ENCODE results near the gene SH2D2A. TPM values are rescaled to one million over a fixed set of nuclear protein-coding genes. Genes with fewer than 3 reads are reported as not detected.

Gene SH2D2A
- total and polyA plus RNA-seq, 9 of the 15 experiments (the other 6 are each of a cell fraction or from before 2014, with no cell fraction given), result 0.89 to 33.6 (median 6.9) TPM

- DNase-seq (ENCODE audit: extremely low read depth in 1 of 4, low spot score in 3 of 4), result no peak
- intact Hi-C loops (cut with micrococcal nuclease) (no loop called here), in situ Hi-C loops (cut with MboI) (no loop called here)
- Histone ChIP-seq H3K9me3 (replicated peaks; ENCODE audit: control insufficient read depth, insufficient read depth, low read depth, low read length) (no peaks in the 10 kb centered on the region), H3K4me3 (no peak overlapping the region), H4K20me1 (replicated peaks; ENCODE audit: control insufficient read depth, insufficient read depth, low read length) (peaks cover 7% of the 10 kb centered on the region; the same call in 1 of the 2 replicates), H3K27me3 (ENCODE audit: control insufficient read depth in 2 of 2, insufficient read depth in 2 of 2, low read length in 2 of 2) (no peaks in the 10 kb centered on the region), H3K27ac (ENCODE audit: extremely low read depth, low read depth, low read length) (no peak overlapping the region), H3K4me2 (ENCODE audit: insufficient read depth, low read length) (no peak overlapping the region), H3K9ac (ENCODE audit: insufficient read depth in 1 of 2, low read depth in 2 of 2, low read length in 2 of 2) (no peak overlapping the region), H3K4me1 (replicated peaks in 1 of 2; ENCODE audit: control insufficient read depth in 2 of 2, insufficient read depth in 2 of 2, low read length in 2 of 2) (peaks cover 0 to 9% of the 10 kb centered on the region in 2 experiments; a peak in 3 of 5 replicates), H2AFZ (ENCODE audit: low read depth, low read length) (no peak overlapping the region), H3K9me1 (ENCODE audit: control insufficient read depth, insufficient read depth, low read length) (no peaks in the 10 kb centered on the region), H3K79me2 (ENCODE audit: control insufficient read depth, insufficient read depth, low read length) (peaks cover 62% of the 10 kb centered on the region), H3K36me3 (ENCODE audit: control insufficient read depth, insufficient read depth, low read length) (peaks cover 63% of the 10 kb centered on the region)
- no peak for FAIRE-seq
- TF ChIP-seq NR1H2 (CRISPR knock-in tag; IDR thresholded peaks at IDR 0.05) (0 out of 2 replicates have a peak, but pooled peaks have one; percentile 27), MTA3 (IDR thresholded peaks at IDR 0.05; ENCODE audit: borderline replicate concordance) (no peak), KDM1A (IDR thresholded peaks at IDR 0.05) (peak in 1 of 2 experiments; percentile 17; a peak in 1 of 4 replicates)
- CTCF ChIA-PET (ENCODE audit: low intra/inter-chr PET ratio), result no interaction called here
- BruUV-seq (replicated peaks), result no TSS peak
- POLR2A ChIA-PET, result interaction anchor here (0.8 to 1.5 kb wide), 6 partner anchors 9 to 88 kb away, joined by 3 to 5 read pairs (median 3); partner anchors contain the start of gene MRPL24
- no peak for ATAC-seq
These were observed 35.0 kb downstream of the SH2D2A start for GRCh38 chr1:156781585-156782186.

- H3K36me3 ChIP-seq (ENCODE audit: control insufficient read depth, insufficient read depth, low read length), result peaks cover 53% of the 10 kb centered on the region
- ATAC-seq, result no peak
These were observed 39.1 kb downstream of the SH2D2A start for GRCh38 chr1:156777573-156777972.

More at GRCh38 chr1:156777573-156777972, 39.1 kb downstream of the SH2D2A start:
- H3K4me2 ChIP-seq (ENCODE audit: insufficient read depth, low read length), result no peak overlapping the region
- no peaks in the 10 kb centered on the region for H3K9me1 ChIP-seq (ENCODE audit: control insufficient read depth, insufficient read depth, low read length)
- CTCF ChIA-PET (ENCODE audit: low intra/inter-chr PET ratio), result no interaction called here
- intact Hi-C loops (cut with micrococcal nuclease), result no loop called here
- no peaks in the 10 kb centered on the region for H3K27me3 ChIP-seq (ENCODE audit: control insufficient read depth in 2 of 2, insufficient read depth in 2 of 2, low read length in 2 of 2)
- WGBS (ENCODE audit: insufficient coverage, low coverage, missing lambda C conversion rate), result 9% methylated on average over 1 of the region's 1 CpG
- H3K79me2 ChIP-seq (ENCODE audit: control insufficient read depth, insufficient read depth, low read length), result peaks cover 90% of the 10 kb centered on the region
- peaks cover 14 to 25% of the 10 kb centered on the region in 2 experiments for H3K4me1 ChIP-seq (replicated peaks in 1 of 2; ENCODE audit: control insufficient read depth in 2 of 2, insufficient read depth in 2 of 2, low read length in 2 of 2)
- no peak overlapping the region for H3K4me3 ChIP-seq
- in situ Hi-C loops (cut with MboI), result no loop called here
- DNase-seq (ENCODE audit: extremely low read depth in 1 of 4, low spot score in 3 of 4) (no peak), FAIRE-seq (no peak)
- H3K9me3 ChIP-seq (replicated peaks; ENCODE audit: control insufficient read depth, insufficient read depth, low read depth, low read length), result no peaks in the 10 kb centered on the region
- no peak for TF ChIP-seq ZKSCAN3 (CRISPR knock-in tag; IDR thresholded peaks at IDR 0.05)
- no peak overlapping the region for H2AFZ ChIP-seq (ENCODE audit: low read depth, low read length)
- H3K27ac ChIP-seq (ENCODE audit: extremely low read depth, low read depth, low read length), result no peak overlapping the region
- no TSS peak for BruUV-seq (replicated peaks)
- POLR2A ChIA-PET, result interaction anchor here (1.1 to 1.2 kb wide), 3 partner anchors 10 to 20 kb away, joined by 3 to 4 read pairs (median 4); no protein-coding TSS in a partner anchor
- H4K20me1 ChIP-seq (replicated peaks; ENCODE audit: control insufficient read depth, insufficient read depth, low read length), result peaks cover 13% of the 10 kb centered on the region; the same call in 1 of the 2 replicates
- no peak overlapping the region for H3K9ac ChIP-seq (ENCODE audit: insufficient read depth in 1 of 2, low read depth in 2 of 2, low read length in 2 of 2)

Data from K562 (cell line).